ENCODE data around the gene AMIGO3. TPM values are rescaled to one million over a fixed set of nuclear protein-coding genes. Genes with fewer than 3 reads are reported as not detected.

Gene AMIGO3
- total and polyA plus RNA-seq, 10 of the 15 experiments (the other 5 are each of a cell fraction or from before 2014, with no cell fraction given), result 0.07 to 1.3 (median 0.44) TPM; not detected in 3

GRCh38 chr3:49673715-49674496 is 45.6 kb downstream of the AMIGO3 start, which contains the start of gene APEH (continued):
- TF ChIP-seq REST (IDR thresholded peaks at IDR 0.05; ENCODE audit: low read depth, low read length) (no peak), CREB1 (IDR thresholded peaks at IDR 0.05; ENCODE audit: low read depth) (no peak; the same call in none of the 2 replicates), ZNF24 (IDR thresholded peaks at IDR 0.05) (no peak), CREM (IDR thresholded peaks at IDR 0.05; ENCODE audit: low read depth) (peak; percentile 11; the same call in 1 of the 2 replicates), HDAC6 (IDR thresholded peaks at IDR 0.05; ENCODE audit: unreplicated experiment) (no peak), CBFB (IDR thresholded peaks at IDR 0.05; ENCODE audit: low read depth) (peak; percentile 24; the same call in 1 of the 2 replicates), NFYA (IDR thresholded peaks at IDR 0.05; ENCODE audit: borderline replicate concordance, low read depth, low read length) (no peak), SMC3 (IDR thresholded peaks at IDR 0.05; ENCODE audit: borderline replicate concordance, low read length) (no peak), ZNF207 (IDR thresholded peaks at IDR 0.05; ENCODE audit: borderline replicate concordance) (no peak), SP1 (IDR thresholded peaks at IDR 0.05; ENCODE audit: low read depth, low read length) (peak; percentile 82), EGR1 (IDR thresholded peaks at IDR 0.05; ENCODE audit: borderline replicate concordance in 1 of 2, low read depth in 2 of 2, low read length in 2 of 2) (peak; percentile 12 to 70), TARDBP (IDR thresholded peaks at IDR 0.05; ENCODE audit: borderline replicate concordance) (no peak), NFIC (IDR thresholded peaks at IDR 0.05; ENCODE audit: low read depth, low read length) (no peak), RAD21 (IDR thresholded peaks at IDR 0.05; ENCODE audit: insufficient read depth, low read depth, low read length) (no peak), RCOR1 (conservative IDR thresholded peaks at IDR 0.05; ENCODE audit: low read depth, low read length) (no peak), BCL11A (IDR thresholded peaks at IDR 0.05; ENCODE audit: low read depth, low read length) (no peak), ZNF217 (IDR thresholded peaks at IDR 0.05) (no peak), RBBP5 (conservative IDR thresholded peaks at IDR 0.05) (no peak), ZBTB33 (IDR thresholded peaks at IDR 0.05) (no peak), TBL1XR1 (IDR thresholded peaks at IDR 0.05; ENCODE audit: low read depth, low read length) (no peak), IRF5 (IDR thresholded peaks at IDR 0.05; ENCODE audit: borderline replicate concordance) (no peak), HDGF (IDR thresholded peaks at IDR 0.05) (peak; percentile 98)
- TF ChIP-seq, protein P1, sequence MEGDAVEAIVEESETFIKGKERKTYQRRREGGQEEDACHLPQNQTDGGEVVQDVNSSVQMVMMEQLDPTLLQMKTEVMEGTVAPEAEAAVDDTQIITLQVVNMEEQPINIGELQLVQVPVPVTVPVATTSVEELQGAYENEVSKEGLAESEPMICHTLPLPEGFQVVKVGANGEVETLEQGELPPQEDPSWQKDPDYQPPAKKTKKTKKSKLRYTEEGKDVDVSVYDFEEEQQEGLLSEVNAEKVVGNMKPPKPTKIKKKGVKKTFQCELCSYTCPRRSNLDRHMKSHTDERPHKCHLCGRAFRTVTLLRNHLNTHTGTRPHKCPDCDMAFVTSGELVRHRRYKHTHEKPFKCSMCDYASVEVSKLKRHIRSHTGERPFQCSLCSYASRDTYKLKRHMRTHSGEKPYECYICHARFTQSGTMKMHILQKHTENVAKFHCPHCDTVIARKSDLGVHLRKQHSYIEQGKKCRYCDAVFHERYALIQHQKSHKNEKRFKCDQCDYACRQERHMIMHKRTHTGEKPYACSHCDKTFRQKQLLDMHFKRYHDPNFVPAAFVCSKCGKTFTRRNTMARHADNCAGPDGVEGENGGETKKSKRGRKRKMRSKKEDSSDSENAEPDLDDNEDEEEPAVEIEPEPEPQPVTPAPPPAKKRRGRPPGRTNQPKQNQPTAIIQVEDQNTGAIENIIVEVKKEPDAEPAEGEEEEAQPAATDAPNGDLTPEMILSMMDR (IDR thresholded peaks at IDR 0.05 in 2 of 3, conservative IDR thresholded peaks at IDR 0.05 in 1 of 3; ENCODE audit: control insufficient read depth in 2 of 3, extremely low read depth in 1 of 3, insufficient read depth in 1 of 3, low read depth in 3 of 3, low read length in 3 of 3), result no peak

All from GM12878 (cell line).